ENCODE measurements around the gene SRRM1. TPM values are rescaled to one million over a fixed set of nuclear protein-coding genes. Genes with fewer than 3 reads are reported as not detected.

SRRM1 gene
- total and polyA plus RNA-seq, 9 of the 15 experiments (the other 6 are each of a cell fraction or from before 2014, with no cell fraction given), result 54.5 to 268 (median 115) TPM

DNA sequence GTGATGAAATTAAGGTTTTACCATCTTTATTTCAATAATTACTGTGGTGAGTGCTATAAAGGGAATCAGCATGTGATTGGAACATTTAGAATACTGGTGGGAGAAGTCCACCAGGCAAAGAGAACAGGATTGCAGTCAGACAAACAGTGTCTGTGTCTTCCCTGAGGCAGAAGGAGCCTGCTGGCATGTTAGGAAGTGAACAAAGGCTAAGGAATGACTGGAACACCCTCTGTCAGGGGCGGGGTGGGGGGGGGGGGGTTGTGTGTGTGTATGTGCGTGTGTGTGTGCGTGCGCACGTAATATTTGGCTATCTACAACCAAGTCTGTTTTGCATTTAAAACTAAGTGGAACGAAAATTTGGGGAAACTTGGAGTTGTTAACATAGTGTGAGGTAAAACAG lies 30.2 kb downstream of the SRRM1 start:
- H3K9me3 ChIP-seq (replicated peaks; ENCODE audit: control insufficient read depth, insufficient read depth, low read depth, low read length), result no peaks in the 10 kb centered on the region
- H3K9me1 ChIP-seq (ENCODE audit: control insufficient read depth, insufficient read depth, low read length), result no peaks in the 10 kb centered on the region
- TF ChIP-seq PBX2 (CRISPR knock-in tag; IDR thresholded peaks at IDR 0.05; ENCODE audit: low read depth), result no peak
- no peak for TF ChIP-seq PBX2 (tag; conservative IDR thresholded peaks at IDR 0.05; ENCODE audit: low read depth)
- TF ChIP-seq ZNF740 (CRISPR knock-in tag; IDR thresholded peaks at IDR 0.05), result 0 out of 2 replicates have a peak, but pooled peaks have one; percentile 24
- no peak for TF ChIP-seq ZNF740 (tag; IDR thresholded peaks at IDR 0.05)
- peaks cover 68% of the 10 kb centered on the region for H3K36me3 ChIP-seq (ENCODE audit: control insufficient read depth, insufficient read depth, low read length)
- ChIA-PET POLR2A (interaction anchor here (0.5 to 1.5 kb wide), 3 partner anchors 17 to 165 kb away, joined by 3 to 5 read pairs (median 5); no protein-coding TSS in a partner anchor), CTCF (ENCODE audit: low intra/inter-chr PET ratio) (no interaction called here)
- ATAC-seq (no peak), FAIRE-seq (no peak), DNase-seq (ENCODE audit: extremely low read depth in 1 of 4, low spot score in 3 of 4) (no peak)
- no peaks in the 10 kb centered on the region for H3K79me2 ChIP-seq (ENCODE audit: control insufficient read depth, insufficient read depth, low read length)
- in situ Hi-C loops (cut with MboI), result no loop called here
- H3K9ac ChIP-seq (ENCODE audit: insufficient read depth in 1 of 2, low read depth in 2 of 2, low read length in 2 of 2), result no peak overlapping the region
- no peaks in the 10 kb centered on the region for H3K27me3 ChIP-seq (ENCODE audit: control insufficient read depth in 2 of 2, insufficient read depth in 2 of 2, low read length in 2 of 2)
- no TSS peak for BruUV-seq (replicated peaks)
- no peaks in the 10 kb centered on the region for H3K4me1 ChIP-seq (replicated peaks in 1 of 2; ENCODE audit: control insufficient read depth in 2 of 2, insufficient read depth in 2 of 2, low read length in 2 of 2)
- no peak overlapping the region for H2AFZ ChIP-seq (ENCODE audit: low read depth, low read length)
- no peak overlapping the region for H3K4me3 ChIP-seq
- intact Hi-C loops (cut with micrococcal nuclease), result no loop called here
- no peaks in the 10 kb centered on the region for H4K20me1 ChIP-seq (replicated peaks; ENCODE audit: control insufficient read depth, insufficient read depth, low read length)
- no peak overlapping the region for H3K4me2 ChIP-seq (ENCODE audit: insufficient read depth, low read length)
- H3K27ac ChIP-seq (ENCODE audit: extremely low read depth, low read depth, low read length), result no peak overlapping the region
- WGBS (ENCODE audit: insufficient coverage, low coverage, missing lambda C conversion rate), result 95% methylated on average over 2 of the region's 6 CpGs
